Coronary artery (tissue), 2 donors: ENCODE measurements around the gene MTA3.
A peak's percentile ranks its signal among the peaks of the same experiment; 100 is the strongest.

ENCODE experiments used
- DNase-seq: peaks from one replicate; pipeline ENCODE4 v3.0.0-alpha.2; 2017; ENCODE audit warnings: low spot score
- H3K27ac ChIP-seq, 2 donors: fragments of 200-600 bp; sonication (generic); one replicate each; pipeline ENCODE4 v1.5.1; 2016 to 2019
- H3K4me3 ChIP-seq: fragments of 200-600 bp; sonication (generic); 2 replicates; pipeline ENCODE4 v1.5.1; 2016; ENCODE audit warnings: mild to moderate bottlenecking, moderate library complexity
- TF ChIP-seq, protein P1 (sequence below): fragments of 200-600 bp; sonication (generic); IDR thresholded peaks from one replicate; pipeline ENCODE4 v1.5.1; 2019; ENCODE audit warnings: antibody characterized with exemption

The MTA3 gene

DNA sequence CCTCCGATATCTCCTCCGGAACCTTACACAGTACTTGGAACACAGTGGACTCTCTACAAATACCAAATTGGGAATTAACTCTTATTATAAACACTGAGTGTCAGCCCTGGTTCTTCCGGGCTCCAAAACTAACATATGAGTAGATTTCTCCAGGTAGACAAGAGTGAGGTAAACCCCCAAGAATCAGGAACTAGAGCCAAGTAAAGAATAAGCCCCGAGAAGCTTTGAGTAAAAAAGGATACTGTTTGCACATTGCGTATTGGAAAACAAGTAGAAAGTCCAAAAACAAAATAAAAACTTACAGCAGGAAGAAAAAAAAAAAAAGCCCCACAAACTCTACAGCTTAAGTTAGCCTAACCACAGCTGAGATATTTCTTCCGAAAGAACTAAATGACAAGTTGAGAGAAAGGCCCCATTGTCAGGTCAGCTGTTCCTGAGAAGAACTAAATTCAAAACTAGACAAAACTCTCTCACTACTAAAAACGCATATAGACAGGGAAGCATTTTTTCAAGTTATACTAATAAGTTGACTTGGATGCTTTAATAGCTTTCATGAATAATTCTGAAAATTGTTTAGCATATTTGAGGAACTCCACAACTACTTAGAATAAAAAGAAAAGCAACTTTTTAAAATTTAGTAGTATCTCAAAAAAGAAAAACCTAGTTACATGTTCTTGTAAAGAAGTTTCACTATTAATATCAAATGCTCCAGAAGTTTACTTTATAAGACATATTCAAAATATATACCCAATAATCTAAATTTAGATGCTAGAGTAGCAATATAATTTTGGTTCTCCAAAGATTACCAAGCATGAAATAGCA is 228.2 kb downstream of the MTA3 start:
- H3K4me3 ChIP-seq: no peak overlapping the region
- no peak for DNase-seq
- TF ChIP-seq, protein P1, sequence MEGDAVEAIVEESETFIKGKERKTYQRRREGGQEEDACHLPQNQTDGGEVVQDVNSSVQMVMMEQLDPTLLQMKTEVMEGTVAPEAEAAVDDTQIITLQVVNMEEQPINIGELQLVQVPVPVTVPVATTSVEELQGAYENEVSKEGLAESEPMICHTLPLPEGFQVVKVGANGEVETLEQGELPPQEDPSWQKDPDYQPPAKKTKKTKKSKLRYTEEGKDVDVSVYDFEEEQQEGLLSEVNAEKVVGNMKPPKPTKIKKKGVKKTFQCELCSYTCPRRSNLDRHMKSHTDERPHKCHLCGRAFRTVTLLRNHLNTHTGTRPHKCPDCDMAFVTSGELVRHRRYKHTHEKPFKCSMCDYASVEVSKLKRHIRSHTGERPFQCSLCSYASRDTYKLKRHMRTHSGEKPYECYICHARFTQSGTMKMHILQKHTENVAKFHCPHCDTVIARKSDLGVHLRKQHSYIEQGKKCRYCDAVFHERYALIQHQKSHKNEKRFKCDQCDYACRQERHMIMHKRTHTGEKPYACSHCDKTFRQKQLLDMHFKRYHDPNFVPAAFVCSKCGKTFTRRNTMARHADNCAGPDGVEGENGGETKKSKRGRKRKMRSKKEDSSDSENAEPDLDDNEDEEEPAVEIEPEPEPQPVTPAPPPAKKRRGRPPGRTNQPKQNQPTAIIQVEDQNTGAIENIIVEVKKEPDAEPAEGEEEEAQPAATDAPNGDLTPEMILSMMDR: no peak
- H3K27ac ChIP-seq: peak overlapping the region; percentile 66 to 70

DNA sequence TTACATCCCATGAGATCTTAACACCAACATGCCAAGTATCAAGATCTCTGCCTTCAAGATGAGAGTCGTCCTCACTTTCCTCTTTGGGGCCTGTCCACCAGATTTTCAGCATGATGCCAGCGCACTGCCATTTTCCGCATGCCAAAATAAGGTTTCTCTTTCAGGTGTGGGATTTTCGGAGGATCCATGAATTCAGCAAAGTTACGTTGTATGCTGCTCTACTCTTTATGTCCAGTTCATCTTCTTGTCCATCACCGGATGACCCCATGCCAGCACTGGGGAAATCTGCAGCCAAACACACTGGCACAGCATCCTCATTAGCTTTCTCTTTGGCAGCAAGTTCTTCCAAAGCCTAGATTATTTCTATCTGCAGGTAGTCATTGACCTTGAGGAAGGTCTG is 228.8 kb downstream of the MTA3 start:
- TF ChIP-seq, protein P1: no peak
- Histone ChIP-seq H3K4me3 (no peak overlapping the region), H3K27ac (peak overlapping the region in 1 of 2 donors; percentile 66)
- no peak for DNase-seq

DNA sequence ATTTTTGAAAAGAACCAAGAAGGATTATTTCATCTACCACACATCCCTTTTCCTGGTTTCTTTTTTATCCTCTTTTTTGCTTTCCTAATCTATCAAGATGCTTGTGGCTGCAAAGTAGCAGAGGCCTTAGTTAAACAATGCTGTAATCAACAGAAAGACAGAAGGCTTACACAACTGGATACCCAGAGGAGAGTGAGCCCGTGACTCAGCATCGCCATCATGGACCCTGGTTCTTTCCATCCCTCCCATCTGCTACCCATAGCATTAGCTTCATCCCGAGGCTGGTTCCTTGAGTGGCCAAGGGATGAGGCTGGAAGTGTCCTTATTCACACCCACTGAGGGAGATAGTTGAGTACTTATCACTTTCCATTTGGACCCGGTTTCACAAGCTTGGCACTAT is 231.4 kb downstream of the MTA3 start:
- Histone ChIP-seq H3K27ac (no peak overlapping the region), H3K4me3 (no peak overlapping the region)
- TF ChIP-seq, protein P1: no peak
- DNase-seq: no peak

DNA sequence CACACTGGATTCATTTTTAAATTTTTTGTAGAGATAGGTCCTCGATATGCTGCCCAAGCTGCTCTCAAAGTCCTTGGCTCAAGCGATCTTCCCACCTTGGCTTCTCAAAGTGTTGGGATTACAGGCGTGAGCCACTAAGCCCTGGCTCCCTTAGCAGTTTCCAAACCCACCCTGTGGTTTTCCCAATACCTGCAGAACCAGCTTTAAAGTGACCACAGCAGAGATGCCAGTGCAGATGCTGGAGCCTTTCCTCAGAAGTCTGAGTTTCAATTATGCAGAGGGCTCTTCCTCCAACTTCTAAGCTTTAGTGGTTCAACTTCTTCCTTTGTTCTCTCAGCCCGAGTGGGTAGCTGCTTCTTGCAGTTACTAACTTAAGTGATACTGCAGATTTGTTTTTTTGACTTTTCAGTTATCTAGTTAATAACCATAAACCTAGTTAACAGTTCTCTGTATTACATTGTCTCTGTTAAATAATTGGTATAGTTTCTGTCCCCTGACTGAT is 232.1 kb downstream of the MTA3 start:
- no peak overlapping the region for H3K4me3 ChIP-seq
- no peak overlapping the region for H3K27ac ChIP-seq
- TF ChIP-seq, protein P1: no peak
- DNase-seq: no peak

DNA sequence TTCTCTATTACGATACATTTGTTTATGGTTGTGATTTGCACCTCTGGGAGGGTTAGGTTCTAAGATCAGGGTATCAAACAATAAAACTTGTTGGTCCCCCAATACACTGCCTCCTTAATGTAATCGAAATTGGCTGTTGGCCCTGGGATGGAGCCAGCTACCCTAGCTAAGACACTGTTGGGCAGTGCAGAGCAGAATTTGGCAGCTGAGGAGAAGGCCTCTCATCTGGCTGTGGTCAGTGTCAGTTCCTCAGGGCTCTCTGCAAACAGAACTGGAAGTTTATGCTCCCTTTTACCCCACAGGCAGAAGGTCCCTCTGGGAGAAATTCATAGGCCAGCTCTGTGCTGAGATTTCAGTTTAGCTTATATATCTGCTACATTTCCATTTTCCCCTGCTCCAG is 232.5 kb downstream of the MTA3 start:
- no peak for DNase-seq
- no peak overlapping the region for H3K4me3 ChIP-seq
- TF ChIP-seq, protein P1: no peak
- peak overlapping the region in 1 of 2 donors; percentile 27 for H3K27ac ChIP-seq

DNA sequence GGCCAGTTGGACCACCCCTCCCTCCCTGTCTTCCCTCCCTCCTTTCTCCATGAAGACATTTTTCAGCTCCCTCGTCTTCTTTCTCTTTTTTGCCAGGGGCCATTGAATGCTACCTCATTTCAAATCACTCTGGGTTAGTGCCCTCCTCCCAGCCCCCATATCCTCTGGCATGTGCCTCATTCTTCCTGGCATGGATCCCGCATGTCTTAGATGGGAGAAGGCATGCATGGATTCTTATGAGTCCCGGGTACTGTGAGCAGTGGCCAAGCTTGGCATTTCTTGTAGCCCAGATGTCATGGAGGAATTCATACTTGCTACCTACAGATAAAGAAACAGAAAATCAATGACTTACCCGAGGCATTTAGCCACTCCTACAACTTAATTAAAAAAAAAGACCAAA is 232.9 kb downstream of the MTA3 start:
- Histone ChIP-seq H3K4me3 (no peak overlapping the region), H3K27ac (peak overlapping the region in 1 of 2 donors; percentile 27)
- no peak for DNase-seq
- TF ChIP-seq, protein P1: no peak

DNA sequence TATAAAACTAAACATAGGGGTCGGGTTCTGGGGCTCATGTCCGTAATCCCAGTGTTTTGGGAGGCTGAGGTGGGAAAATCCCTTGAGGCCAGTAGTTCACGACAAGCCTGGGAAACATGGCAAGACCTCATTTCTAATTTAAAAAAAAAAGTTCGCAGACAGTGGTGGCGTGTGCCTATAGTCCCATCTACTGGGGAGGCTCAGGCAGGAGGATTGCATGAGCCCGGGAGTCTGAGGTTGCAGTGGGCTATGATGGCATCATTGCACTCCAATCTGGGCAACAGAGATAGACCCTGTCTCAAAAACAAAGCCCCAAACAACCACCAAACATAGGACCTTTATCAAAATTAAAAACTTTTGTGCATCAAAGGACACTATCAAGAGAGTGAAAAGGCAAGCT is 233.7 kb downstream of the MTA3 start:
- TF ChIP-seq, protein P1: no peak

More for the DNA sequence above, 233.7 kb downstream of the MTA3 start:
- no peak for DNase-seq
- Histone ChIP-seq H3K27ac (no peak overlapping the region), H3K4me3 (no peak overlapping the region)
